ENCODE results near the gene ACBD6.

Gene ACBD6

DNA sequence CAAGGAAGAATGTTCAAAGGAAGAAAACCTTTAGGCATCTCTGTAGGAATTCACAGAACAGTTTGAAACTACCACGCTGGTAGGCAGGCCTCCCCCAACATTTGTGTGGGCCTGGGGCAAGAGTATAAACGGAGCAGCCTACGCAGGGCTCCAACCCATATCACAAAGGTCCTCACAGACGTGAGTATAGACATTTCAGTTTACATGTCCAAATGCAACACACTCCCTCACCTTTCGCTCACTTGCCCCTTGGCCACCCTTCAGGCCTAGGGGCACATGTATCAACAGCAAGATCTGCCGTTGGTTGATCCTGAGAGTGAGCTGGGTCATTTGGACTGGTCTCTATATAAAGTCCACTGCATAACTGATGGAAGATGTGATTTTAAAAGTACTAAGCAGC, 133.3 kb downstream of the ACBD6 start:
- DNase-seq (ENCODE audit: low spot score), result no peak

GRCh38 chr1:180366371-180367068, 135.9 kb downstream of the ACBD6 start:
- DNase-seq (ENCODE audit: low spot score), result no peak

DNA sequence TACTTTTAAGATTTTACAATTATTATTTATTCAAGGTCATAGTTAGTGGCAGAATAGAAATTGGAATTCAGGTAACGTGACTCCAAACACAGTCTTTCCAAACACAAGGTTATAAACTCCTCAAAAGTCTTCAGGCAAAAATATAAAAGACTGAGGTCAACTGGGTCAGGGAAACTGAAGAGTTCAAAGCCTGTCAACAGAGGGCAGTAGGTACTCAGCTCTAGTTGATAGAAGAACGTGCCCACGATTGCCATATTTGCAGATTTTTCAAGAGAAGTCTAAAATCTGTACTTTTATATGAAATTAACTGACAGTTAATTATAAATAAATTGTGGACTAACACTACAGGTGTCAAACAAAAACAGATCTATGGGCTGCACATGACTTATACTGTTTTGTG, 137.3 kb downstream of the ACBD6 start:
- DNase-seq (ENCODE audit: low spot score), result no peak

DNA sequence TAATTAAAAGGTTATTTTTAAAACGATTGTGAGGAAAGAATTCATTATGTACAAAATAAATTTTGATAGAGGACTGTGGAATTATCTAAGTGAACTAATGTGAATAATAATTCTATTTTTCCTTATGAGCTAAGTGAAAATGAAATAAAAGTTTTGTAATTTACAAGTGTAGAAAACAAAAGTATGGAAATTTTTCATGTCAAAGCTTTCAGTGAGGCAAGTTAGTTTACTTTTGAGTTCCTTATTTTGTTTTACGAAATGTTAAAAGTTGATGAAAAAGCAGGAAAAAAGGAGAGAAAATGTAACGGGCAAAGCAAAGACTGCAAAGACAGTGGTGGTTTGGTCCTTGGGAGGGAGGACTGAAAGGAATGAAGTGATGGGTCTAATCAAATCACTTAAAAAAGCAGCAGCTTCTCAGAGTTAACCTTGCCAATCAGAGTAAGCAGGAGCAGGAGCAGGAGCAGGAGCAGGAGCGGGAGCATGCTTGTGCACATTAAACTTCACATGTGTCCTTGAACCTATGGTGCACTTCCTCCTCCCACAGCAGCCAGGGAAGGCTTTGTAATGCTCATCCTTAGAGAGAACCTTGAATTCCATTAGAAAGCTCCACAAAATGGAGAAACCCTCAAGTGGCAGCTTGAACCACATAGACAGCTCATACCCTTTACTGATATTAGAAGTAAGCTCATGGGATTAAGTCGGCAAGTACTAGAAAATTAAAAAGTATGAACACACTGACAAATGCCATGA, 139.0 kb downstream of the ACBD6 start:
- DNase-seq (ENCODE audit: low spot score), result no peak

DNA sequence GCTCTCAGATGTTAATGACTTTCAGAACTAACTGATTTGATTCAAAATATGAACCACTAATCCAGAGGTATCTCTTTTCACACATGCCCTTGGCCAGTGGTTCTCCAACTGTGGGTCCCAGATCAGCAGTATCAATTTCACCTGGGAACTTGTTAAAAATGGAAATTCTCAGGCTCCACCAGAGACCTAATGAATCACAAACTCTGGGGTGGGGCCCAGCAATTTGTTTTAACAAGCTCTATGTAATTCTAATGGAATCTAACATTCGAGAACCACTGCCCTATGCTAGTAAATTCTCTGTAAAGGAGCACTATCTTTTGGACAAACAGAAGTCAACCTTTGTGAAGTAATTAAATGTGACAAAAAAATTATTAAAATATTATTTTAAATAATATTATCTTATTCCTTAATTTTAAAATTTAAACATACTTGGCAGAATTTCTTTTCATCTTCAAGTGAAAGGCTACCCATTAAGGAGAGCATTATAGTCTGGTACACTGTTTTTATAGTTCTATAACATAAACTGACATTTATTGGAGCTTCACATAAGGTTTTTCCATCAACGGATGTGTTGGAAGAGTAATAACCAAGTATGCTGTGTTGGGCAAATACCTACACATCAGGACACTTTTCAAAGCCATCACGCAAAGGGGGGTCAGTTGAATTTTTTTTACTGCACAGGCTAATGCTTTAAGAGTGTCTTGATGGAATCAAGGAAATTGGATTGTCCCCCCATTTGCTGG, 141.9 kb downstream of the ACBD6 start:
- no peak for DNase-seq (ENCODE audit: low spot score)

- peak; percentile 39 for DNase-seq (ENCODE audit: low spot score)
Measured at GRCh38 chr1:180358649-180359048, 143.7 kb downstream of the ACBD6 start.

GRCh38 chr1:180353945-180354344, 148.4 kb downstream of the ACBD6 start:
- DNase-seq (ENCODE audit: low spot score), result no peak

- DNase-seq (ENCODE audit: low spot score), result no peak
Measured at GRCh38 chr1:180352588-180352987, 149.8 kb downstream of the ACBD6 start.

DNA sequence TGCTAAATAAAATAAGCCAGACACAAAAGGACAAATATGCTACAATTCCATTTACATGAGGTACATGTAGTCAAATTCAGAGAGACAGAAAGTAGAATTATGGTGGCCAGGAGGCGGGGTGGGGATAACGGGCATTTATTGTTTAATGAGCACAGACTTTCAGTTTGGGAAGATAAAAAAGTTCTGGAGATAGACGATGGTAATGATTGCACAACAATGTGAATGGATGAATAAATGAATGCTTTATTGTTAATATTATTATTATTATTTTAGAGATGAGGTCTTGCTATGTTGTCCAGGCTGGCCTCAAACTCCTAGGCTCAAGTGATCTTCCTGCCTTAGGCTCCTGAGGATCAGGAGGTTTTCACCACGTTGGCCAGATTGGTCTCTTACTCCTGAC, 150.4 kb downstream of the ACBD6 start:
- DNase-seq (ENCODE audit: low spot score), result no peak

GRCh38 chr1:180345148-180345547, 157.2 kb downstream of the ACBD6 start:
- DNase-seq (ENCODE audit: low spot score), result no peak

DNA sequence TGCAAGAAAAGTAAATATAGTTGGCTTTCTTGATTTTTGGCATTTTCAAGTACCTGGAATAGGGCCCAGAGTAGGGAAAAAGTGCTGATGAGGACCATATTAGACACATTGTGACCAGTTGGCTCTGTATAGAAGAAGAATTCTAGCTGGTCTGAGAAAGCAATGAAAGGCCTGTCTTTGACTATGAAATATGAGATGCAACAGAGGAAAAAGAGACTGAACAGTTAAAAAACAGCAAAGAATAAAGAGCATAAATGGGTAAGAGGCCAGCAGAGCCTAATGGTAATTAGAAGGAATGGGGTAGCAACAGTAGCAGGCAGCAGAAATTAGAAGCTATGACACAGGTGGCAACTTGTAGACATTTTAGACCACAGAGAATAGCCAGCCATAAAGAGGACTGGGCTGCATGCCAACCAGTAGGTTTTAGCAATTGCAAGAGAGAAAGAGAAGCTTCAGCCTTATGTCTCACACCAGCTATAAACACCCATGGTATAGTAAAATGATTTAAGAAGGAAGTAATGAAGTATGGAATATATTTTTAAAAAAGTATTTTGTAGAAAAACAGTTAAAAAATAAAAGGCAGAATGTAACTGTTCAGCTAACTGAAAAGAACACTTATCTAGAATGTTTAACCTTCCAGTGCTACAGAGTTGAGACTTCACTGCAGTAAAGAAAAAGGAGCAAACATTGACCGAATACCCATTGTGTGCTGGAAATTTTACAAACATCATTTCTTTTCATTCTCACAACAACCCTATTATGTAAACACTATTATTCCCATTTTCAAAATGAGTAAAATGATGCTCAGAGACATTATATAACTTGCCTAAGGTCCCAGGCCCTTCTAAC, 158.2 kb downstream of the ACBD6 start:
- peak; percentile 15 for DNase-seq (ENCODE audit: low spot score)

- DNase-seq (ENCODE audit: low spot score), result no peak
Measured at GRCh38 chr1:180327089-180327488, 175.3 kb downstream of the ACBD6 start.

DNA sequence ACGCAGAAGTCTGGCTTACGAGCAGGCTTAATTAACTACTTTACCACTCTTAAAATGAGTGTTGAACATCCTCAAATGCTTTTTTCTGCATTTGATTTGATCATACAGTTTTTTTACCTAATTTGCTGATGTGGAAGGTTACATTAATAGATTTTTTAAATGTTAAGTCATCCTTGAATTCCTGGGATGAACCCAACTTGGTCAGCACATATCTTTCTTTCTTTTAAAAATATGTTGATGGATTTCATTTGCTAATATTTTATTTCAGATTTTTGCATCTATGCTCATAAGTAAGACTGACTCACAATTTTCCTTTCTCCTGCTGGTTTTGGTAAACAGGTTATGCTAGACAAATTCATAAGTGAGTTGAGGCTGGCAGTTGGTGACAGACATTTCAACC, 189.5 kb downstream of the ACBD6 start:
- no peak for DNase-seq (ENCODE audit: low spot score)

DNA sequence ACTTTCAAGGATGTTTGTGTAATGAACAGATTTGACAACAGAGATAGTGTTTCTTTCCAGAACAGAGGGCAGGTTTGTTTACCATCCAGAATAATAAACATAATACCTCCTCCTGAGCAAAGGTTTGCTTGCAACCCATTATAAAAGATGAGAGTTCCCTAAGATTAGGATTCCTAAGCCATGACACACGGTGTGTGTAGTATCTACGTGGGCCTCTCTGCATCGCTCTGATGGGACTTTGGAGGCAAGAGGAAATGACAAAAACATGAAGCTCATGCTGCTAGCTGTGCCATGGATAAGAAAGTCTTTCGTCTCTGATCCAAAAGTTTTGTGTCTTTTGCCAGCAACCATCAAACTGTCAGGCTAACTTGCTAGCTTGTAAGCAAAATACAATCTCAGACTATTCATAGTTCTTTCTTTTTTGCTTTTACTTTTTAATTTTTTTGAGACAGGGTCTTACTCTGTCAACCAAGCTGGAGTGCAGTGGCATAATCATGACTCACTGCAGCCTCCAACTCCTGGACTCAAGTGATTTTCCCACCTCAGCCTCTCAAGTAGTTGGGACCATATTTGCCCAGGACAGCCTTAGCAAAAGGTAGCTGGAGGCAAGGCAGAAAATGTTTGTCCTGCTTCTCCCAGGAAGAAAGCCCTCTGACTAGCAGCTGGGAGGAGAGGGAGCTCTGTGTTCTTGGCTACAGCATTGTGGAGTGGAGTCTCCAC, 191.2 kb downstream of the ACBD6 start:
- no peak for DNase-seq (ENCODE audit: low spot score)

- DNase-seq (ENCODE audit: low spot score), result no peak
Measured at GRCh38 chr1:180310095-180310494, 192.3 kb downstream of the ACBD6 start.

DNA sequence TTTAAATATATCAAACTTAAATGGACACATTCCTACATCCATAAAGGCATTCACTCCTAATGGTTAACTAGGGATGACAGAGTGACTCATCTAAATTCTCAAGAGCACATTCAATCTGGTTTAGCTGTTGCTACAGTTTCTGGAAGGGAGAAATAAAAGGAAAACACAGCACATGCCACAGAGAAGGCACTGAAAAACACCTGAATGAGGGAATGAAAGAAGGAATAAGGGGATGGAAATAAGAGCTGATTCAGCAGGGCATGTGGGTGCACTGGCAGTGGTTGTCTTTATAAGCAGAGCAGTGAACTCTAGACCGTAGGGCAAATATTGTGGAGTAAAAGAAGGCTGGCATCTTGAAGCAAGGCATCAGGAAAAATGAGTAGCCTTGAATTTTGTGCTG, 193.0 kb downstream of the ACBD6 start:
- no peak for DNase-seq (ENCODE audit: low spot score)

GRCh38 chr1:180301135-180301742, 201.1 kb downstream of the ACBD6 start:
- DNase-seq (ENCODE audit: low spot score), result no peak

- no peak for DNase-seq (ENCODE audit: low spot score)
Measured at GRCh38 chr1:180299479-180300221, 202.7 kb downstream of the ACBD6 start.

GRCh38 chr1:180295999-180296398, 206.4 kb downstream of the ACBD6 start:
- no peak for DNase-seq (ENCODE audit: low spot score)

GRCh38 chr1:180294711-180295110, 207.7 kb downstream of the ACBD6 start:
- DNase-seq (ENCODE audit: low spot score), result no peak

All from Ammon's horn (tissue), 1 donor.